Smooth muscle cell (in vitro differentiated cells): Measurements from ENCODE around the gene SAP130. TPM values are rescaled to one million over a fixed set of nuclear protein-coding genes. Genes with fewer than 3 reads are reported as not detected.

Experiments
- DNase-seq: peaks from one replicate; lab custom pipeline; 2025; ENCODE audit not compliant: unreplicated experiment; lab: John Stamatoyannopoulos, UW
- H2AFZ ChIP-seq: fragments of 200-600 bp; sonication (generic); 2 replicates; pipeline ENCODE4 v1.6.0; 2016; ENCODE audit warnings: antibody characterized with exemption, low read depth, mild to moderate bottlenecking
- H3F3A ChIP-seq: fragments of 200-600 bp; sonication (generic); 2 replicates; pipeline ENCODE4 v1.6.0; 2017; ENCODE audit warnings: antibody characterized with exemption, low read depth
- H3K27ac ChIP-seq: fragments of 200-600 bp; sonication (generic); 2 replicates; pipeline ENCODE4 v1.5.1; 2016; ENCODE audit warnings: low read depth, mild to moderate bottlenecking
- H3K27me3 ChIP-seq: fragments of 200-600 bp; sonication (generic); 2 replicates; pipeline ENCODE4 v1.6.1; 2016; ENCODE audit warnings: low read depth, mild to moderate bottlenecking
- H3K36me3 ChIP-seq: fragments of 200-600 bp; sonication (generic); 2 replicates; pipeline ENCODE4 v1.5.1; 2016; ENCODE audit warnings: low read depth
- H3K4me1 ChIP-seq: fragments of 200-600 bp; sonication (generic); 2 replicates; pipeline ENCODE4 v1.5.1; 2016; ENCODE audit warnings: low read depth
- H3K4me2 ChIP-seq: fragments of 200-600 bp; sonication (generic); 2 replicates; pipeline ENCODE4 v1.6.0; 2016; ENCODE audit warnings: mild to moderate bottlenecking
- H3K4me3 ChIP-seq: fragments of 200-600 bp; sonication (generic); 2 replicates; pipeline ENCODE4 v1.5.1; 2016; ENCODE audit warnings: mild to moderate bottlenecking
- H3K79me2 ChIP-seq: fragments of 200-600 bp; sonication (generic); 2 replicates; pipeline ENCODE4 v1.6.0; 2016; ENCODE audit warnings: low read depth, mild to moderate bottlenecking
- H3K9ac ChIP-seq: fragments of 200-600 bp; sonication (generic); 2 replicates; pipeline ENCODE4 v1.6.0; 2016; ENCODE audit warnings: low read depth
- H3K9me3 ChIP-seq: fragments of 200-600 bp; sonication (generic); replicated peaks from 2 replicates; pipeline ENCODE4 v1.5.1; 2016; ENCODE audit warnings: low read depth
- H4K20me1 ChIP-seq: fragments of 200-600 bp; sonication (generic); 2 replicates; pipeline ENCODE4 v1.6.0; 2016; ENCODE audit warnings: low read depth
- CTCF ChIP-seq: fragments of 200-600 bp; sonication (generic); IDR thresholded peaks from 2 replicates; pipeline ENCODE4 v1.5.1; 2017; ENCODE audit warnings: borderline replicate concordance, mild to moderate bottlenecking, antibody characterized with exemption; ENCODE audit not compliant: insufficient read depth, poor library complexity, severe bottlenecking
- WGBS: methylation state at CpG from one replicate; pipeline ENCODE4 v1.1.7; 2016; ENCODE audit warnings: low lambda C conversion rate; 5-methylcytosine and 5-hydroxymethylcytosine counted together
- polyA plus RNA-seq: library from polyadenylated mRNA; unstranded; fragments of >200 nt; fragmentation: Nextera tagmentation; extraction: Ambion mirVana; gene quantifications from 2 replicates; pipeline ENCODE4 v1.2.1, GENCODE V29; 2016
- total RNA-seq: library from RNA; depleted of rRNA; stranded (reverse); fragments of >200 nt; gene quantifications from 2 replicates; pipeline ENCODE4 v1.2.3, GENCODE V29; 2014

The SAP130 gene
- total and polyA plus RNA-seq, 2 experiments from 2014 or later: 15.1 to 20.5 TPM

GRCh38 chr2:127995725-127996124 is 32.1 kb downstream of the SAP130 start:
- WGBS: 99% methylated on average over 7 of the region's 7 CpGs
- H2AFZ ChIP-seq: no peak overlapping the region
- H3K36me3 ChIP-seq: peaks cover 13% of the 10 kb centered on the region
- H3K9ac ChIP-seq: no peak overlapping the region
- no peak overlapping the region for H3K4me3 ChIP-seq
- no peak overlapping the region for H3K4me2 ChIP-seq
- H3K27ac ChIP-seq: no peak overlapping the region
- no peaks in the 10 kb centered on the region for H3K9me3 ChIP-seq
- no peak for TF ChIP-seq CTCF
- H3K4me1 ChIP-seq: no peaks in the 10 kb centered on the region
- no peaks in the 10 kb centered on the region for H4K20me1 ChIP-seq
- no peaks in the 10 kb centered on the region for H3K79me2 ChIP-seq
- H3F3A ChIP-seq: no peaks in the 10 kb centered on the region
- no peak for DNase-seq
- no peaks in the 10 kb centered on the region for H3K27me3 ChIP-seq

- Histone ChIP-seq H4K20me1 (no peaks in the 10 kb centered on the region), H3F3A (no peaks in the 10 kb centered on the region), H3K9ac (no peak overlapping the region), H3K4me3 (no peak overlapping the region), H3K4me1 (no peaks in the 10 kb centered on the region), H3K9me3 (no peaks in the 10 kb centered on the region), H3K27me3 (no peaks in the 10 kb centered on the region), H2AFZ (no peak overlapping the region), H3K36me3 (peaks cover 19% of the 10 kb centered on the region), H3K79me2 (no peaks in the 10 kb centered on the region), H3K27ac (no peak overlapping the region), H3K4me2 (no peak overlapping the region)
- WGBS: 97% methylated on average over 2 of the region's 2 CpGs
- no peak for TF ChIP-seq CTCF
- DNase-seq: no peak
Observed at GRCh38 chr2:127993659-127994058, 34.2 kb downstream of the SAP130 start.

DNA sequence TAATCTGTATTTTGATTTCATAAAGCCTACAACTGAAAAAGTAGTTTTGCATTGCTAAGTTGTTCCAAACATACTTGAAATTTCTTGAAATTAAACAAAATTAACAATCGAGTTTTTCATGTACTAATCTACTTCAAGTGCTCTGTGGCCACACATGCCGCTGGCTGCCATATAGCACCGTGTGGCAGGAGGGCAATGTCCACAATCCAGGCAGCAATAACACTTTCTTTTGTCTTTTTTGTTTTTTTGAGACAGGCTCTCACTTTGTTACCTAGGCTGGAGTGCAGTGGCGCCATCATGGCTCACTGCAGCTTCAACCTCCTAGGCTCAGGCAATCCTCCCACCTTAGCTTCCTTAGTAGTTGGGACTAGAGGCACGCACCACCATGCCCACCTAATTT is 36.1 kb downstream of the SAP130 start:
- 96% methylated on average over 5 of the region's 5 CpGs for WGBS
- Histone ChIP-seq H3K36me3 (peaks cover 21% of the 10 kb centered on the region), H3K27ac (no peak overlapping the region), H3K27me3 (no peaks in the 10 kb centered on the region), H3K79me2 (no peaks in the 10 kb centered on the region), H3K4me3 (no peak overlapping the region), H3F3A (no peaks in the 10 kb centered on the region), H2AFZ (no peak overlapping the region), H3K4me2 (no peak overlapping the region), H3K9ac (no peak overlapping the region), H4K20me1 (no peaks in the 10 kb centered on the region), H3K9me3 (no peaks in the 10 kb centered on the region), H3K4me1 (no peaks in the 10 kb centered on the region)
- no peak for DNase-seq
- no peak for TF ChIP-seq CTCF

DNA sequence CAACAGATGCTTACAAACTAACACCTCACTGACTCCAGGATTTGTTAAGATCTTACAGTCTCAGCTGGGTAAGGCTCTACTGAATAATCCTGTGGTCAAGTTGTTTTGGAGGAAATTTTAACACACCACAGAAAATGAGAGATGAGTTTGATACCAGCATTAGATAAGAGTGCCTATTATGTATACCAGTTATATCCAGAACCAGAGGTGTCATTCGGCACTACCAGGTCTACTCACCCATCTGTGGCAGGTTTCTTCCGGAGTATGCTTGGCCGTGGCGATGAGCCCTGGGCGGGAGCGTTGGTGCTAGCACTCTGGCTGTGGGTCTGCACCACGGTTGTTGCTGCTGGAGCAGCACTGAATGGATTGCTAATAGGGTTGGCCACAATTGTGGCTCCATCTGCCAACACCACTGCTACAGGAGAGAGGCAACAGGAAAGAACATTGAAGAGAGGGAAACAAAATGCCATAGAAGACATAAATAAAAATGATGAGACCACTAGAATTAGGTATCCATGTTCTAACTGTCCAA is 41.2 kb downstream of the SAP130 start:
- no peaks in the 10 kb centered on the region for H3K4me1 ChIP-seq
- no peak overlapping the region for H3K4me2 ChIP-seq
- no peak overlapping the region for H3K4me3 ChIP-seq
- no peak overlapping the region for H2AFZ ChIP-seq
- H3F3A ChIP-seq: no peaks in the 10 kb centered on the region
- H3K27me3 ChIP-seq: no peaks in the 10 kb centered on the region
- H3K36me3 ChIP-seq: peaks cover 13% of the 10 kb centered on the region
- TF ChIP-seq CTCF: no peak
- H3K9me3 ChIP-seq: no peaks in the 10 kb centered on the region
- no peak overlapping the region for H3K27ac ChIP-seq
- WGBS: 98% methylated on average over 7 of the region's 7 CpGs
- no peak for DNase-seq
- H3K9ac ChIP-seq: no peak overlapping the region
- no peaks in the 10 kb centered on the region for H3K79me2 ChIP-seq
- no peaks in the 10 kb centered on the region for H4K20me1 ChIP-seq
